Neural progenitor cell (in vitro differentiated cells): ENCODE results near the gene COX6A2. TPM values are rescaled to one million over a fixed set of nuclear protein-coding genes. Genes with fewer than 3 reads are reported as not detected.

Source experiments
- DNase-seq: peaks from one replicate; pipeline ENCODE4 v3.0.0-alpha.2; 2016; ENCODE audit warnings: low spot score
- H2AFZ ChIP-seq: fragments of 200-600 bp; sonication (generic); replicated peaks from 2 replicates; pipeline ENCODE4 v1.6.1; 2016; ENCODE audit warnings: antibody characterized with exemption
- H3F3A ChIP-seq: fragments of 200-600 bp; sonication (generic); 2 replicates; pipeline ENCODE4 v1.6.1; 2016; ENCODE audit warnings: antibody characterized with exemption, low read depth
- H3K27ac ChIP-seq: fragments of 200-600 bp; sonication (generic); 2 replicates; pipeline ENCODE4 v1.5.1; 2016; ENCODE audit warnings: mild to moderate bottlenecking
- H3K27me3 ChIP-seq: fragments of 200-600 bp; sonication (generic); 2 replicates; pipeline ENCODE4 v1.6.1; 2016; ENCODE audit warnings: mild to moderate bottlenecking, moderate library complexity
- H3K36me3 ChIP-seq: fragments of 200-600 bp; sonication (generic); 2 replicates; pipeline ENCODE4 v1.5.1; 2016
- H3K4me1 ChIP-seq: fragments of 200-600 bp; sonication (generic); 2 replicates; pipeline ENCODE4 v1.6.1; 2016; ENCODE audit warnings: mixed run types
- H3K4me2 ChIP-seq: fragments of 200-600 bp; sonication (generic); 2 replicates; pipeline ENCODE4 v1.6.1; 2016
- H3K4me3 ChIP-seq: fragments of 200-600 bp; sonication (generic); 2 replicates; pipeline ENCODE4 v1.5.1; 2016
- H3K79me2 ChIP-seq: fragments of 200-600 bp; sonication (generic); 2 replicates; pipeline ENCODE4 v1.6.1; 2016; ENCODE audit warnings: low read depth
- H3K9ac ChIP-seq: fragments of 200-600 bp; sonication (generic); 2 replicates; pipeline ENCODE4 v1.6.1; 2016
- H3K9me3 ChIP-seq: fragments of 200-600 bp; sonication (generic); 2 replicates; pipeline ENCODE4 v1.5.1; 2016; ENCODE audit warnings: low read depth
- H4K20me1 ChIP-seq: fragments of 200-600 bp; sonication (generic); 2 replicates; pipeline ENCODE4 v1.6.1; 2016; ENCODE audit warnings: low read depth
- H3K27ac Mint-ChIP-seq: 3 replicates; pipeline ENCODE4 v1.8.0; 2021; ENCODE audit warnings: mixed read lengths
- H3K27me3 Mint-ChIP-seq: 2 replicates; pipeline ENCODE4 v1.8.0; 2022; ENCODE audit warnings: low read depth, mild to moderate bottlenecking, inconsistent platforms, moderate library complexity, mixed read lengths; ENCODE audit not compliant: insufficient read depth
- H3K36me3 Mint-ChIP-seq: 3 replicates; pipeline ENCODE4 v1.8.0; 2021; ENCODE audit warnings: mixed read lengths
- H3K4me1 Mint-ChIP-seq: 3 replicates; pipeline ENCODE4 v1.8.0; 2021; ENCODE audit warnings: mixed read lengths
- H3K4me3 Mint-ChIP-seq: 3 replicates; pipeline ENCODE4 v1.8.0; 2021; ENCODE audit warnings: mild to moderate bottlenecking, moderate library complexity, mixed read lengths
- H3K9me3 Mint-ChIP-seq: 3 replicates; pipeline ENCODE4 v1.8.0; 2020; ENCODE audit warnings: mixed read lengths
- EZH2 ChIP-seq: fragments of 200-600 bp; sonication (generic); IDR thresholded peaks from 2 replicates; pipeline ENCODE4 v1.6.1; 2017; ENCODE audit warnings: antibody characterized with exemption, mild to moderate bottlenecking, moderate library complexity
- EZH2phosphoT487 ChIP-seq: fragments of 200-600 bp; sonication (generic); IDR thresholded peaks from 2 replicates; pipeline ENCODE4 v1.6.1; 2017; ENCODE audit warnings: antibody characterized with exemption
- total RNA-seq: library from RNA; depleted of rRNA; stranded (reverse); fragments of >200 nt; gene quantifications from 2 replicates; pipeline ENCODE4 v1.2.3, GENCODE V29; 2015; ENCODE audit warnings: low replicate concordance
- TF ChIP-seq, protein P1 (sequence below): fragments of 200-600 bp; sonication (generic); IDR thresholded peaks from 2 replicates; pipeline ENCODE4 v1.5.1; 2017; ENCODE audit warnings: antibody characterized with exemption, mild to moderate bottlenecking

COX6A2 gene
- total RNA-seq, 1 donor from 2014 or later: not detected

DNA sequence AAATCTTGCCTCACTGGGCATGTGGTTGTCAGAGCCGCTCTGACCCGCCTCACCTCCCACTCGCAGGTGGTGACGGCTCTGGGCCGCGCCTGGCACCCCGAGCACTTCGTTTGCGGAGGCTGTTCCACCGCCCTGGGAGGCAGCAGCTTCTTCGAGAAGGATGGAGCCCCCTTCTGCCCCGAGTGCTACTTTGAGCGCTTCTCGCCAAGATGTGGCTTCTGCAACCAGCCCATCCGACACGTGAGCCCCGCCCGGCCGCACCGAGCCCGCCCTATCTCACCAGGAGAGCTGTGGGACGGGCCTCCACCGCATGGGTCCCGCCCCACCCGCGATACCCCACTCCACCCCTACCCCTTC is 47.8 kb upstream of the COX6A2 start:
- Mint-ChIP-seq H3K36me3 (peaks cover 5% of the 10 kb centered on the region), H3K27ac (no peak overlapping the region), H3K4me3 (peak overlapping the region; percentile 86), H3K9me3 (no peaks in the 10 kb centered on the region), H3K4me1 (peaks cover 19% of the 10 kb centered on the region), H3K27me3 (peaks cover 52% of the 10 kb centered on the region)
- peaks cover 7% of the 10 kb centered on the region for H3F3A ChIP-seq
- H3K27ac ChIP-seq: no peak overlapping the region
- H3K36me3 ChIP-seq: no peaks in the 10 kb centered on the region
- H3K9ac ChIP-seq: no peak overlapping the region
- peak overlapping the region; percentile 87 for H3K4me2 ChIP-seq
- peaks cover 19% of the 10 kb centered on the region for H4K20me1 ChIP-seq
- DNase-seq: no peak
- H3K4me1 ChIP-seq: no peaks in the 10 kb centered on the region
- H3K9me3 ChIP-seq: no peaks in the 10 kb centered on the region
- TF ChIP-seq EZH2 (peak; percentile 57), EZH2phosphoT487 (no peak)
- TF ChIP-seq, protein P1, sequence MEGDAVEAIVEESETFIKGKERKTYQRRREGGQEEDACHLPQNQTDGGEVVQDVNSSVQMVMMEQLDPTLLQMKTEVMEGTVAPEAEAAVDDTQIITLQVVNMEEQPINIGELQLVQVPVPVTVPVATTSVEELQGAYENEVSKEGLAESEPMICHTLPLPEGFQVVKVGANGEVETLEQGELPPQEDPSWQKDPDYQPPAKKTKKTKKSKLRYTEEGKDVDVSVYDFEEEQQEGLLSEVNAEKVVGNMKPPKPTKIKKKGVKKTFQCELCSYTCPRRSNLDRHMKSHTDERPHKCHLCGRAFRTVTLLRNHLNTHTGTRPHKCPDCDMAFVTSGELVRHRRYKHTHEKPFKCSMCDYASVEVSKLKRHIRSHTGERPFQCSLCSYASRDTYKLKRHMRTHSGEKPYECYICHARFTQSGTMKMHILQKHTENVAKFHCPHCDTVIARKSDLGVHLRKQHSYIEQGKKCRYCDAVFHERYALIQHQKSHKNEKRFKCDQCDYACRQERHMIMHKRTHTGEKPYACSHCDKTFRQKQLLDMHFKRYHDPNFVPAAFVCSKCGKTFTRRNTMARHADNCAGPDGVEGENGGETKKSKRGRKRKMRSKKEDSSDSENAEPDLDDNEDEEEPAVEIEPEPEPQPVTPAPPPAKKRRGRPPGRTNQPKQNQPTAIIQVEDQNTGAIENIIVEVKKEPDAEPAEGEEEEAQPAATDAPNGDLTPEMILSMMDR: no peak
- no peak overlapping the region for H3K4me3 ChIP-seq
- H3K27me3 ChIP-seq: peaks cover 100% of the 10 kb centered on the region
- no peak overlapping the region for H2AFZ ChIP-seq
- H3K79me2 ChIP-seq: no peaks in the 10 kb centered on the region

DNA sequence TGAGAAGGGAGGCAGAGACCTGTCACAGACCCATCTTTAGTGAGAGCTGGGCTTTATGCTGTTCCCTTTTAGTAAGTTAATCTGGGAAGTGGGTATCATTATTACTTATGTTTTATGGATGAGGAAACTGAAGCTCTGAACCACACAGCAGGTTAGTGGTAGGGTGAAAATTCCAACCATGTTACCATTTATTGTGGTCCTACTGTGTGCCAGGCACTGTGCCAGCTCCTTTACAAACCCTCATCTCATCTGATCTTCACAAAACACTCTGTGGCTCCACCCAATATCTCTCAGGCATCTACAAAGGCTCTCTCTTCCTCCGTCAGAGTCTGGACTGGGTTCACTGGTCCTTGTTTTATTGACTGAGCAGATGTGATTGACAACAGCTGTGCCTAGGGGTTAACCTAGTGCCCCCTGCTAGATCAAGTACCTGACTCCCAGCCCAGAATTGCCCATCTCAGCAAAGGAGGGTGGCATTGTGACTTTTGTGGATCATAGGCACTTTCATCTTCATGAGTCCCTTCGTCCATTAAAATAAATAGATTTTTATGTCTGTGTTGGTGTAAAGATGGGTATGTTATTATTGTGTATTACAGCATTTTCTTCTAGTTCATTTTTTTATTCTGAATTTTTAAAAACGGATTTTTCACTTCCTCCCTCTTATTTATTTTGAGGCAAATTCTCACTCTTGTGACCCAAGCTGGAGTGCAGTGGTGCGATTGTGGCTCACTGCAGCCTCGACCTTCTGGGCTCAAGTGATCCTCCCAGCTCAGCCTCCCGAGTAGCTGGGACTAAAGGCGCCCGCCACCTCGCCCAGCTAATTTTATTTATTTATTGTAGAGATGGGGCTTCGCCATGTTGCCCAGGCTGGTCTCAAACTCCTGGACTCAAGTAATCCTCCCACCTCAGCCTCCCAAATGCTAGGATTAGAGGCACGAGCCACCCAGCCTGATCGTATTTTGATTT is 46.9 kb upstream of the COX6A2 start:
- H3K4me3 Mint-ChIP-seq: no peak overlapping the region
- Histone ChIP-seq H3K4me1 (no peaks in the 10 kb centered on the region), H3F3A (peaks cover 7% of the 10 kb centered on the region), H3K4me2 (no peak overlapping the region), H3K27ac (no peak overlapping the region), H3K36me3 (no peaks in the 10 kb centered on the region), H4K20me1 (peaks cover 19% of the 10 kb centered on the region), H3K9ac (no peak overlapping the region), H3K9me3 (no peaks in the 10 kb centered on the region), H3K79me2 (no peaks in the 10 kb centered on the region), H3K27me3 (peaks cover 100% of the 10 kb centered on the region), H3K4me3 (no peak overlapping the region), H2AFZ (no peak overlapping the region)
- no peaks in the 10 kb centered on the region for H3K9me3 Mint-ChIP-seq
- peaks cover 19% of the 10 kb centered on the region for H3K4me1 Mint-ChIP-seq
- H3K27ac Mint-ChIP-seq: no peak overlapping the region
- H3K27me3 Mint-ChIP-seq: peaks cover 46% of the 10 kb centered on the region
- peaks cover 5% of the 10 kb centered on the region for H3K36me3 Mint-ChIP-seq
- TF ChIP-seq, protein P1: no peak
- TF ChIP-seq EZH2 (no peak), EZH2phosphoT487 (no peak)
- no peak for DNase-seq

DNA sequence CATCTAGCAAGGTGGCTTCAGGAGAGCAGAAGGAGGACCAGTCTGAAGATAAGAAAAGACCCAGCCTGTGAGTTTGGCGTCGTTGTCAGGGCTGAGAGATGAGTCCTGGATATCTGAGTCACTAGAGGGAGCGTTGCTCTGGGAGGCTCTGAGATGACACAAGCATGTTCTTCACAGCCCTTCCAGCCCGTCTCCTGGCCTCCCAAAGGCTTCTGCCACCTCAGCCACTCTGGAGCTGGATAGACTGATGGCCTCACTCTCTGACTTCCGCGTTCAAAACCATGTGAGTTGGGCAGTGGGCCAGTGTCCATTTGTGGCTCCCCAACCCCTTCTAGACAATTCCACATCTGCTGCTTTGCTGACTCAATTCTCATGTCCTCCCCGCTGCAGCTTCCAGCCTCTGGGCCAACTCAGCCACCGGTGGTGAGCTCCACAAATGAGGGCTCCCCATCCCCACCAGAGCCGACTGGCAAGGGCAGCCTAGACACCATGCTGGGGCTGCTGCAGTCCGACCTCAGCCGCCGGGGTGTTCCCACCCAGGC is 46.1 kb upstream of the COX6A2 start:
- no peak overlapping the region for H3K27ac Mint-ChIP-seq
- Histone ChIP-seq H4K20me1 (peaks cover 19% of the 10 kb centered on the region), H2AFZ (no peak overlapping the region), H3K27me3 (peaks cover 92% of the 10 kb centered on the region), H3K36me3 (no peaks in the 10 kb centered on the region), H3F3A (peaks cover 7% of the 10 kb centered on the region), H3K79me2 (no peaks in the 10 kb centered on the region), H3K4me1 (no peaks in the 10 kb centered on the region), H3K27ac (no peak overlapping the region), H3K4me3 (no peak overlapping the region), H3K4me2 (no peak overlapping the region), H3K9me3 (no peaks in the 10 kb centered on the region), H3K9ac (no peak overlapping the region)
- no peak overlapping the region for H3K4me3 Mint-ChIP-seq
- peaks cover 5% of the 10 kb centered on the region for H3K36me3 Mint-ChIP-seq
- no peaks in the 10 kb centered on the region for H3K9me3 Mint-ChIP-seq
- peaks cover 42% of the 10 kb centered on the region for H3K27me3 Mint-ChIP-seq
- H3K4me1 Mint-ChIP-seq: peaks cover 19% of the 10 kb centered on the region
- TF ChIP-seq, protein P1: no peak
- TF ChIP-seq EZH2phosphoT487: no peak
- no peak for TF ChIP-seq EZH2
- DNase-seq: no peak
